SU-DHL-6 (cell line): Measurements from ENCODE around the gene GSDMA.

Source experiments
- H2AFZ ChIP-seq: fragments of 200-600 bp; sonication (generic); 2 replicates; pipeline ENCODE4 v1.6.1; 2014; ENCODE audit warnings: low read depth, mild to moderate bottlenecking, moderate library complexity, mixed read lengths, antibody characterized with exemption, low read length; ENCODE audit not compliant: severe bottlenecking
- H3F3A ChIP-seq: fragments of 200-600 bp; shearing (Covaris generic); 2 replicates; pipeline ENCODE4 v1.6.0; 2016; ENCODE audit warnings: antibody characterized with exemption, mild to moderate bottlenecking; ENCODE audit not compliant: insufficient read depth
- H3K27ac ChIP-seq: fragments of 200-600 bp; sonication (generic); 2 replicates; pipeline ENCODE4 v1.5.1; 2016; ENCODE audit warnings: low read depth, mild to moderate bottlenecking, low read length, moderate library complexity, mixed read lengths
- H3K27me3 ChIP-seq: fragments of 200-600 bp; sonication (generic), shearing (Covaris generic); 2 replicates; pipeline ENCODE4 v1.6.0; 2014; ENCODE audit warnings: mild to moderate bottlenecking, low read length
- H3K36me3 ChIP-seq: fragments of 200-600 bp; sonication (generic); 2 replicates; pipeline ENCODE4 v1.6.1; 2014; ENCODE audit warnings: mild to moderate bottlenecking, low read length, mixed read lengths
- H3K4me2 ChIP-seq: fragments of 300-600, 200-600 bp; shearing (Covaris generic), sonication (generic); 2 replicates; pipeline ENCODE4 v1.6.0; 2014; ENCODE audit warnings: low read length, low read depth, mild to moderate bottlenecking; ENCODE audit not compliant: poor library complexity, severe bottlenecking
- H3K4me3 ChIP-seq: fragments of 200-600 bp; sonication (generic); 2 replicates; pipeline ENCODE4 v1.5.1; 2014; ENCODE audit warnings: antibody characterized with exemption, low read length, mild to moderate bottlenecking, mixed read lengths; ENCODE audit not compliant: insufficient read depth, poor library complexity, severe bottlenecking
- H3K79me2 ChIP-seq: fragments of 200-600 bp; sonication (generic); 2 replicates; pipeline ENCODE4 v1.6.1; 2014; ENCODE audit warnings: mild to moderate bottlenecking, low read length, moderate library complexity; ENCODE audit not compliant: insufficient read depth
- H3K9ac ChIP-seq: fragments of 200-600 bp; sonication (generic); 2 replicates; pipeline ENCODE4 v1.7.0; 2014; ENCODE audit warnings: mild to moderate bottlenecking, low read length
- H3K9me2 ChIP-seq: fragments of 200-600 bp; sonication (generic); replicated peaks from 2 replicates; pipeline ENCODE4 v1.6.1; 2014; ENCODE audit warnings: low read length; ENCODE audit not compliant: insufficient read depth
- H3K9me3 ChIP-seq: fragments of 200-600 bp; sonication (generic); 2 replicates; pipeline ENCODE4 v1.6.1; 2014; ENCODE audit warnings: low read length, mixed read lengths; ENCODE audit not compliant: insufficient read depth
- H4K20me1 ChIP-seq: fragments of 200-600 bp; sonication (generic); 2 replicates; pipeline ENCODE4 v1.6.1; 2014; ENCODE audit warnings: low read depth, mild to moderate bottlenecking, antibody characterized with exemption, low read length, moderate library complexity, mixed read lengths
- CTCF ChIP-seq: fragments of 200-600 bp; sonication (generic); IDR thresholded peaks from one replicate; pipeline ENCODE4 v1.5.1; 2017; ENCODE audit warnings: antibody characterized with exemption, mild to moderate bottlenecking, low read length, moderate library complexity; ENCODE audit not compliant: insufficient read depth, poor library complexity, severe bottlenecking
- EZH2phosphoT487 ChIP-seq: fragments of 200-600 bp; sonication (generic), shearing (Covaris generic); conservative IDR thresholded peaks from 2 replicates; pipeline ENCODE4 v1.6.1; 2018; ENCODE audit warnings: mild to moderate bottlenecking, antibody characterized with exemption, low read length, moderate library complexity, mixed read lengths

The GSDMA gene

DNA sequence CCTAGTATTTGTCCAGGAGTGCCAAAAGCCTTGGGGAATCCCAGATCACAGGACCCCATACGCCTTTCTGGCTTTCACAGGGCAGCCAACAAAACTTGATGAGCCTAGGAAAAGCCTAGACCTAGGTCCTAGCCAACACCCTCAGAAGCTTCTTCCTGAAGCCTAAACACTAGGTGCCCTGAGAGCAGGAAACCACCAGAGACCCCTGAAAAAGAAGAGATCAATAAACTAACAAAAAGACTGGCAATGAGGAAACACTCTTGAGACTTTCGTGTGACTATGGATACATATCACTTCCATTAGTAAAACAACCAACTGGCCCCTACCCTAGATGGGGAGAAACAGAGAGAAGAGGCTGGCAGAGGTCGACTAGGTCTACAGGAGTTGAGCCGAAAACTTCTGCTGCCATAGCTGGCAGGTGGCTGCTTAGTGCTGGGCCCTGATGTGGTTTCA, 36.6 kb upstream of the GSDMA start:
- TF ChIP-seq CTCF (no peak), EZH2phosphoT487 (no peak)
- Histone ChIP-seq H3K27me3 (no peaks in the 10 kb centered on the region), H3K36me3 (no peaks in the 10 kb centered on the region), H3K27ac (no peak overlapping the region), H4K20me1 (no peaks in the 10 kb centered on the region), H3K4me3 (peak overlapping the region; percentile 90), H3K9me2 (no peaks in the 10 kb centered on the region), H2AFZ (no peak overlapping the region), H3K79me2 (peaks cover 31% of the 10 kb centered on the region), H3K9ac (peak overlapping the region; percentile 78), H3F3A (no peaks in the 10 kb centered on the region), H3K9me3 (no peaks in the 10 kb centered on the region), H3K4me2 (peak overlapping the region; percentile 89)

- no peaks in the 10 kb centered on the region for H3K36me3 ChIP-seq
- peak overlapping the region; percentile 98 for H2AFZ ChIP-seq
- peaks cover 31% of the 10 kb centered on the region for H3K79me2 ChIP-seq
- H4K20me1 ChIP-seq: no peaks in the 10 kb centered on the region
- H3K9ac ChIP-seq: peak overlapping the region; percentile 78
- H3K4me3 ChIP-seq: peak overlapping the region; percentile 90
- H3K4me2 ChIP-seq: peak overlapping the region; percentile 89
- H3F3A ChIP-seq: no peaks in the 10 kb centered on the region
- H3K9me3 ChIP-seq: no peaks in the 10 kb centered on the region
- 0 out of 2 replicates have a peak overlapping the region, but pooled peaks have one; percentile 20 for H3K27ac ChIP-seq
- TF ChIP-seq EZH2phosphoT487 (no peak), CTCF (no peak)
- no peaks in the 10 kb centered on the region for H3K9me2 ChIP-seq
- no peaks in the 10 kb centered on the region for H3K27me3 ChIP-seq
Measured at GRCh38 chr17:39926588-39927100, 36.2 kb upstream of the GSDMA start.

GRCh38 chr17:39927101-39927928, 35.5 kb upstream of the GSDMA start, which contains the start of the genes LRRC3C and ORMDL3:
LRRC3C (plus strand) TSS chr17:39927732; CDS start chr17:39941524, 13,792 bp downstream.
ORMDL3 (minus strand) TSS chr17:39927601; CDS start chr17:39924203, 3,398 bp downstream.
- H3K9ac ChIP-seq: peak within 1 kb of the TSS; percentile 78
- H4K20me1 ChIP-seq: no peaks in the 10 kb centered on the region
- no peaks in the 10 kb centered on the region for H3K27me3 ChIP-seq
- peak within 1 kb of the TSS; percentile 89 for H3K4me2 ChIP-seq
- H3K9me2 ChIP-seq: no peaks in the 10 kb centered on the region
- 0 out of 2 replicates have a peak within 1 kb of the TSS, but pooled peaks have one; percentile 20 for H3K27ac ChIP-seq
- no peaks in the 10 kb centered on the region for H3K9me3 ChIP-seq
- peak within 1 kb of the TSS; percentile 98 for H2AFZ ChIP-seq
- peak within 1 kb of the TSS; percentile 90 for H3K4me3 ChIP-seq
- H3K79me2 ChIP-seq: peaks cover 31% of the 10 kb centered on the region
- H3F3A ChIP-seq: no peaks in the 10 kb centered on the region
- no peak for TF ChIP-seq EZH2phosphoT487
- TF ChIP-seq CTCF: no peak
- H3K36me3 ChIP-seq: no peaks in the 10 kb centered on the region
